Right renal pelvis (tissue), 4 donors: Measurements from ENCODE around the gene OR8D4. TPM values are rescaled to one million over a fixed set of nuclear protein-coding genes. Genes with fewer than 3 reads are reported as not detected.

Source experiments
- polyA plus RNA-seq, 4 donors: library from polyadenylated mRNA; unstranded; fragments of 120-200 nt; gene quantifications; one replicate each; pipeline ENCODE4 v1.2.1, GENCODE V29; 2013; ENCODE audit not compliant: insufficient read length in 4 of 4

The OR8D4 gene
- polyA plus RNA-seq, 4 donors = 0.01 TPM; not detected in 3

Other genes starting within 250 kb of the OR8D4 start
- gene SCN3B, start 247.5 kb upstream of the OR8D4 start, polyA plus RNA-seq = 1 to 10 TPM; 1.4 to 1.9 (median 1.6) TPM
- 10 to 100 TPM; 15.6 to 19.7 (median 17.7) TPM for gene ZNF202, start 160.5 kb upstream of the OR8D4 start, polyA plus RNA-seq
- gene OR6X1, start 147.6 kb upstream of the OR8D4 start, polyA plus RNA-seq = not detected
- not detected for gene OR6M1, start 95.8 kb upstream of the OR8D4 start, polyA plus RNA-seq
- gene TMEM225, start 16.5 kb upstream of the OR8D4 start, polyA plus RNA-seq = not detected
- not detected for gene OR4D5, start 37.5 kb downstream of the OR8D4 start, polyA plus RNA-seq
- not detected for gene OR6T1, start 41.7 kb downstream of the OR8D4 start, polyA plus RNA-seq
- gene OR10S1, start 75.6 kb downstream of the OR8D4 start, polyA plus RNA-seq = not detected
- not detected for gene OR10G6, start 93.0 kb downstream of the OR8D4 start, polyA plus RNA-seq
- not detected for gene OR10G4, start 110.8 kb downstream of the OR8D4 start, polyA plus RNA-seq
- not detected for gene OR10G9, start 120.8 kb downstream of the OR8D4 start, polyA plus RNA-seq
- not detected for gene OR10G8, start 124.6 kb downstream of the OR8D4 start, polyA plus RNA-seq
- gene OR10G7, start 139.2 kb downstream of the OR8D4 start, polyA plus RNA-seq = not detected
- gene VWA5A, start 213.3 kb downstream of the OR8D4 start, polyA plus RNA-seq = 10 to 100 TPM; 12.8 to 16.8 (median 15.9) TPM